Measurements from ENCODE around the gene SEC22C.
"Not testable (repeated sequence)": the region's sequence is repeated elsewhere in the genome, so short reads cannot be mapped to it uniquely, and the experiment has no call there.

Gene SEC22C

GRCh38 chr3:42600958-42601675 lies 19.4 kb upstream of the SEC22C start:
- H3K9me3 ChIP-seq (ENCODE audit: severe bottlenecking), result no peaks in the 10 kb centered on the region
- DNase-seq (ENCODE audit: low spot score) (peak; percentile 74), ATAC-seq (ENCODE audit: low read depth) (peak; percentile 51)
- peak overlapping the region; percentile 75 for H3K4me3 ChIP-seq (ENCODE audit: severe bottlenecking)
- H3K36me3 ChIP-seq (ENCODE audit: low read depth), result peaks cover 26% of the 10 kb centered on the region
- TF ChIP-seq CTCF (IDR thresholded peaks at IDR 0.05; ENCODE audit: poor library complexity, severe bottlenecking), result no peak
- H3K27me3 ChIP-seq (ENCODE audit: insufficient read depth, poor library complexity, severe bottlenecking), result no peaks in the 10 kb centered on the region
- H3K4me1 ChIP-seq (ENCODE audit: insufficient read depth, poor library complexity, severe bottlenecking), result peaks cover 9% of the 10 kb centered on the region
- peak overlapping the region; percentile 90 for H3K27ac ChIP-seq (ENCODE audit: poor library complexity, severe bottlenecking)

- DNase-seq (ENCODE audit: low spot score), result peak; percentile 99
- peak within 1 kb of the TSS; percentile 75 for H3K4me3 ChIP-seq (ENCODE audit: severe bottlenecking)
- H3K9me3 ChIP-seq (ENCODE audit: severe bottlenecking), result no peaks in the 10 kb centered on the region
- TF ChIP-seq CTCF (IDR thresholded peaks at IDR 0.05; ENCODE audit: poor library complexity, severe bottlenecking), result no peak
- peaks cover 9% of the 10 kb centered on the region for H3K4me1 ChIP-seq (ENCODE audit: insufficient read depth, poor library complexity, severe bottlenecking)
- H3K27ac ChIP-seq (ENCODE audit: poor library complexity, severe bottlenecking), result peak within 1 kb of the TSS; percentile 90
- peaks cover 24% of the 10 kb centered on the region for H3K36me3 ChIP-seq (ENCODE audit: low read depth)
- H3K27me3 ChIP-seq (ENCODE audit: insufficient read depth, poor library complexity, severe bottlenecking), result no peaks in the 10 kb centered on the region
- peak; percentile 85 for ATAC-seq (ENCODE audit: low read depth)
Observed at GRCh38 chr3:42600111-42600957, 18.6 kb upstream of the SEC22C start, which contains the start of gene NKTR. Gene NKTR (plus strand): TSS chr3:42600686. CDS start chr3:42601007, 321 bp downstream.

- not testable (repeated sequence) for H3K4me1 ChIP-seq (ENCODE audit: insufficient read depth, poor library complexity, severe bottlenecking); H3K27me3 ChIP-seq (ENCODE audit: insufficient read depth, poor library complexity, severe bottlenecking); H3K9me3 ChIP-seq (ENCODE audit: severe bottlenecking); H3K27ac ChIP-seq (ENCODE audit: poor library complexity, severe bottlenecking); ATAC-seq (ENCODE audit: low read depth); DNase-seq (ENCODE audit: low spot score); H3K4me3 ChIP-seq (ENCODE audit: severe bottlenecking)
- H3K36me3 ChIP-seq (ENCODE audit: low read depth), result peaks cover 34% of the 10 kb centered on the region
Observed at GRCh38 chr3:42597098-42597497, 15.3 kb upstream of the SEC22C start.

GRCh38 chr3:42595682-42596081 lies 13.9 kb upstream of the SEC22C start:
- DNase-seq (ENCODE audit: low spot score) (no peak), ATAC-seq (ENCODE audit: low read depth) (no peak)
- no peak for TF ChIP-seq CTCF (IDR thresholded peaks at IDR 0.05; ENCODE audit: poor library complexity, severe bottlenecking)
- H3K27ac ChIP-seq (ENCODE audit: poor library complexity, severe bottlenecking), result no peak overlapping the region
- H3K9me3 ChIP-seq (ENCODE audit: severe bottlenecking), result no peaks in the 10 kb centered on the region
- no peak overlapping the region for H3K4me3 ChIP-seq (ENCODE audit: severe bottlenecking)
- H3K36me3 ChIP-seq (ENCODE audit: low read depth), result peaks cover 37% of the 10 kb centered on the region
- peaks cover 9% of the 10 kb centered on the region for H3K4me1 ChIP-seq (ENCODE audit: insufficient read depth, poor library complexity, severe bottlenecking)
- H3K27me3 ChIP-seq (ENCODE audit: insufficient read depth, poor library complexity, severe bottlenecking), result no peaks in the 10 kb centered on the region

- Histone ChIP-seq H3K27me3 (ENCODE audit: insufficient read depth, poor library complexity, severe bottlenecking) (no peaks in the 10 kb centered on the region), H3K9me3 (ENCODE audit: severe bottlenecking) (no peaks in the 10 kb centered on the region), H3K36me3 (ENCODE audit: low read depth) (peaks cover 37% of the 10 kb centered on the region), H3K4me1 (ENCODE audit: insufficient read depth, poor library complexity, severe bottlenecking) (peaks cover 9% of the 10 kb centered on the region), H3K27ac (ENCODE audit: poor library complexity, severe bottlenecking) (no peak overlapping the region), H3K4me3 (ENCODE audit: severe bottlenecking) (no peak overlapping the region)
- ATAC-seq (ENCODE audit: low read depth) (no peak), DNase-seq (ENCODE audit: low spot score) (no peak)
- no peak for TF ChIP-seq CTCF (IDR thresholded peaks at IDR 0.05; ENCODE audit: poor library complexity, severe bottlenecking)
Observed at GRCh38 chr3:42593635-42594034, 11.9 kb upstream of the SEC22C start.

Measured in RWPE2 (cell line).